GM19324 (cell line): Measurements from ENCODE around the gene TOMM70.
"Not testable (repeated sequence)": the region's sequence is repeated elsewhere in the genome, so short reads cannot be mapped to it uniquely, and the experiment has no call there.

ENCODE experiments used
- ATAC-seq: cut with Tn5 transposase; IDR thresholded peaks from one replicate; pipeline ENCODE4 v1.9.1; 2021; ENCODE audit warnings: mild to moderate bottlenecking, moderate library complexity; ENCODE audit not compliant: unreplicated experiment, low FRiP score

TOMM70 gene

GRCh38 chr3:100400780-100401673 lies at the start of gene TOMM70, which contains the start of gene LNP1:
TSS of gene TOMM70 (minus strand) at chr3:100401089. CDS start at chr3:100400949, 140 bp downstream.
TSS of gene LNP1 (plus strand) at chr3:100401539. CDS start at chr3:100429730, 28,191 bp downstream.
- ATAC-seq: peak; percentile 95

GRCh38 chr3:100449214-100449613 lies 48.3 kb upstream of the TOMM70 start:
- no peak for ATAC-seq

- no peak for ATAC-seq
Measured at GRCh38 chr3:100448079-100448478, 47.2 kb upstream of the TOMM70 start.

GRCh38 chr3:100447067-100447466 lies 46.2 kb upstream of the TOMM70 start:
- not testable (repeated sequence) for ATAC-seq

- no peak for ATAC-seq
Measured at GRCh38 chr3:100443690-100444089, 42.8 kb upstream of the TOMM70 start.

GRCh38 chr3:100440895-100441294 lies 40.0 kb upstream of the TOMM70 start:
- ATAC-seq: no peak

GRCh38 chr3:100438623-100438974 lies 37.7 kb upstream of the TOMM70 start:
- no peak for ATAC-seq

- ATAC-seq: no peak
Measured at GRCh38 chr3:100437721-100438622, 37.1 kb upstream of the TOMM70 start.

- ATAC-seq: no peak
Measured at GRCh38 chr3:100436951-100437350, 36.1 kb upstream of the TOMM70 start.

- no peak for ATAC-seq
Measured at GRCh38 chr3:100429187-100429716, 28.4 kb upstream of the TOMM70 start.

GRCh38 chr3:100427699-100428098 lies 26.8 kb upstream of the TOMM70 start:
- no peak for ATAC-seq

- no peak for ATAC-seq
Measured at GRCh38 chr3:100426067-100426682, 25.3 kb upstream of the TOMM70 start.

GRCh38 chr3:100425316-100425715 lies 24.4 kb upstream of the TOMM70 start:
- no peak for ATAC-seq

- ATAC-seq: no peak
Measured at GRCh38 chr3:100424261-100424660, 23.4 kb upstream of the TOMM70 start.

GRCh38 chr3:100423611-100424010 lies 22.7 kb upstream of the TOMM70 start:
- ATAC-seq: no peak

- ATAC-seq: no peak
Measured at GRCh38 chr3:100420885-100421284, 20.0 kb upstream of the TOMM70 start.

GRCh38 chr3:100419406-100419805 lies 18.5 kb upstream of the TOMM70 start:
- no peak for ATAC-seq

GRCh38 chr3:100416863-100417262 lies 16.0 kb upstream of the TOMM70 start:
- ATAC-seq: no peak

GRCh38 chr3:100416176-100416575 lies 15.3 kb upstream of the TOMM70 start:
- no peak for ATAC-seq

GRCh38 chr3:100413613-100414012 lies 12.7 kb upstream of the TOMM70 start:
- no peak for ATAC-seq
